H1 (cell line): ENCODE data around the gene ANP32A. TPM values are rescaled to one million over a fixed set of nuclear protein-coding genes. Genes with fewer than 3 reads are reported as not detected.
A peak's percentile ranks its signal among the peaks of the same experiment; 100 is the strongest.

ENCODE experiments used
- CTCF ChIA-PET: fragments of 300-600 bp; sonication (Branson Sonifier 250); formaldehyde crosslinking; loops from one replicate; lab custom pipeline; 2021; ENCODE audit not compliant: partially characterized antibody; lab: Charles Lee
- POLR2A ChIA-PET: fragments of 300-600 bp; sonication (Branson Sonifier 250); formaldehyde crosslinking; loops from one replicate; lab custom pipeline; 2021; ENCODE audit warnings: inconsistent platforms; ENCODE audit not compliant: partially characterized antibody; lab: Charles Lee
- DNase-seq, 2 experiments: peaks; one replicate each; pipeline versions ENCODE4 v3.0.0 to v3.0.0-alpha.2; 2010 to 2022; ENCODE audit warnings: low spot score in 2 of 2, low read depth in 1 of 2, mixed read lengths in 1 of 2
- FAIRE-seq: peaks from 2 replicates; lab custom pipeline; 2011; peaks lifted over from hg19 to GRCh38; lab: Jason Lieb, UNC
- H2AFZ ChIP-seq: 2 replicates; pipeline ENCODE4 v1.8.1; 2012; ENCODE audit warnings: low read length, inconsistent platforms
- H2AK5ac ChIP-seq: 2 replicates; pipeline ENCODE4 v1.6.1; 2013; ENCODE audit warnings: low read depth, low read length
- H2BK120ac ChIP-seq: replicated peaks from 2 replicates; pipeline ENCODE3; 2013; ENCODE audit warnings: low read depth, low read length, inconsistent platforms
- H2BK12ac ChIP-seq: 2 replicates; pipeline ENCODE4 v1.6.1; 2013; ENCODE audit warnings: low read depth, low read length
- H2BK15ac ChIP-seq: 2 replicates; pipeline ENCODE4 v1.6.1; 2013; ENCODE audit warnings: low read length
- H2BK20ac ChIP-seq: 2 replicates; pipeline ENCODE4 v1.6.1; 2013; ENCODE audit warnings: low read length
- H2BK5ac ChIP-seq: 2 replicates; pipeline ENCODE4 v1.6.1; 2013; ENCODE audit warnings: low read depth, low read length
- H3K14ac ChIP-seq: 2 replicates; pipeline ENCODE4 v1.6.1; 2013; ENCODE audit warnings: inconsistent platforms; ENCODE audit not compliant: insufficient read length
- H3K18ac ChIP-seq: 2 replicates; pipeline ENCODE4 v1.6.1; 2013; ENCODE audit warnings: low read length; ENCODE audit errors: extremely low read depth
- H3K23ac ChIP-seq: 2 replicates; pipeline ENCODE4 v1.6.1; 2013; ENCODE audit warnings: inconsistent platforms; ENCODE audit not compliant: insufficient read length
- H3K23me2 ChIP-seq: 2 replicates; pipeline ENCODE4 v1.6.1; 2013; ENCODE audit warnings: low read depth, low read length
- H3K27ac ChIP-seq: 2 replicates; pipeline ENCODE4 v1.6.1; 2011; ENCODE audit warnings: low read depth, low read length, inconsistent platforms
- H3K27me3 ChIP-seq, 4 experiments: replicated peaks in 1 of 4; 1 replicate in 1 of 4; 2 replicates in 3 of 4; pipeline versions ENCODE4 v1.6.1 to v1.8.1; 2011 to 2013; ENCODE audit warnings: low read length in 3 of 4, mild to moderate bottlenecking in 3 of 4, inconsistent platforms in 2 of 4, mixed read lengths in 2 of 4, moderate library complexity in 1 of 4; ENCODE audit not compliant: control insufficient read depth in 3 of 4, insufficient read depth in 3 of 4; ENCODE audit errors: extremely low read depth in 1 of 4
- H3K36me3 ChIP-seq, 4 experiments: 2 replicates each; pipeline versions ENCODE4 v1.6.1 to v1.8.1; 2011 to 2013; ENCODE audit warnings: mild to moderate bottlenecking in 4 of 4, low read length in 3 of 4, moderate library complexity in 2 of 4, control low read depth in 1 of 4, inconsistent platforms in 1 of 4; ENCODE audit not compliant: insufficient read depth in 4 of 4, control insufficient read depth in 2 of 4
- H3K4ac ChIP-seq: replicated peaks from 2 replicates; pipeline ENCODE3; 2013; ENCODE audit warnings: low read length, low read depth, mixed read lengths, inconsistent platforms; ENCODE audit not compliant: insufficient read length
- H3K4me1 ChIP-seq, 4 experiments: replicated peaks in 1 of 4; 1 replicate in 1 of 4; 2 replicates in 3 of 4; pipeline versions ENCODE4 v1.6.1 to v1.8.1; 2011 to 2013; ENCODE audit warnings: low read length in 3 of 4, inconsistent platforms in 2 of 4, mixed read lengths in 1 of 4; ENCODE audit not compliant: insufficient read depth in 4 of 4, control insufficient read depth in 3 of 4
- H3K4me2 ChIP-seq, 2 experiments: 2 replicates each; pipeline versions ENCODE4 v1.6.1 to v1.8.1; 2011 to 2013; ENCODE audit warnings: low read depth in 2 of 2, low read length in 2 of 2, control low read depth in 1 of 2, inconsistent platforms in 1 of 2, mild to moderate bottlenecking in 1 of 2; ENCODE audit not compliant: insufficient read depth in 1 of 2
- H3K4me3 ChIP-seq, 4 experiments: fragments of 200-600, 300-600 bp in 1 of 4; sonication (generic), shearing (Covaris generic), sonication (Bioruptor Twin) in 1 of 4; 2 replicates each; pipeline versions ENCODE4 v1.5.1 to v1.8.1; 2011 to 2016; ENCODE audit warnings: low read length in 4 of 4, low read depth in 3 of 4, control low read depth in 2 of 4, inconsistent platforms in 2 of 4, mild to moderate bottlenecking in 2 of 4, mixed read lengths in 1 of 4, moderate library complexity in 1 of 4; ENCODE audit not compliant: insufficient read depth in 2 of 4; ENCODE audit errors: extremely low read depth in 1 of 4
- H3K56ac ChIP-seq: replicated peaks from 2 replicates; pipeline ENCODE3; 2013; ENCODE audit warnings: low read depth, mild to moderate bottlenecking, mixed read lengths, low read length, inconsistent platforms; ENCODE audit not compliant: insufficient read length
- H3K79me1 ChIP-seq: 2 replicates; pipeline ENCODE4 v1.6.1; 2013; ENCODE audit warnings: low read depth, low read length, control low read depth
- H3K79me2 ChIP-seq, 2 experiments: 2 replicates each; pipeline versions ENCODE4 v1.6.1 to v1.8.1; 2012 to 2013; ENCODE audit warnings: low read length in 2 of 2, mild to moderate bottlenecking in 2 of 2, inconsistent platforms in 1 of 2; ENCODE audit not compliant: insufficient read depth in 2 of 2, control insufficient read depth in 1 of 2
- H3K9ac ChIP-seq, 4 experiments: replicated peaks in 1 of 4; 1 replicate in 1 of 4; 2 replicates in 3 of 4; pipeline versions ENCODE4 v1.6.1 to v1.8.1; 2011 to 2013; ENCODE audit warnings: low read depth in 3 of 4, low read length in 3 of 4, control low read depth in 2 of 4, mild to moderate bottlenecking in 2 of 4, moderate library complexity in 2 of 4, inconsistent platforms in 1 of 4; ENCODE audit errors: extremely low read depth in 1 of 4
- H3K9me3 ChIP-seq, 2 experiments: 2 replicates each; pipeline versions ENCODE4 v1.6.1 to v1.8.1; 2012 to 2013; ENCODE audit warnings: mild to moderate bottlenecking in 2 of 2, moderate library complexity in 2 of 2, control low read depth in 1 of 2, inconsistent platforms in 1 of 2, low read depth in 1 of 2, low read length in 1 of 2, mixed read lengths in 1 of 2; ENCODE audit not compliant: insufficient read depth in 2 of 2
- H4K20me1 ChIP-seq, 2 experiments: replicated peaks in 1 of 2; 2 replicates each; pipeline versions ENCODE3 to v1.8.1; 2011 to 2013; ENCODE audit warnings: inconsistent platforms in 2 of 2, low read length in 2 of 2, mild to moderate bottlenecking in 1 of 2; ENCODE audit not compliant: insufficient read depth in 2 of 2, control insufficient read depth in 1 of 2
- H4K5ac ChIP-seq: 2 replicates; pipeline ENCODE4 v1.6.1; 2013; ENCODE audit warnings: low read length, low read depth, mixed read lengths, inconsistent platforms; ENCODE audit not compliant: insufficient read length
- H4K8ac ChIP-seq: 2 replicates; pipeline ENCODE4 v1.8.0; 2013; ENCODE audit warnings: mild to moderate bottlenecking, moderate library complexity, low read length, inconsistent platforms; ENCODE audit not compliant: insufficient read depth; ENCODE audit errors: extremely low read depth
- H4K91ac ChIP-seq: replicated peaks from 2 replicates; pipeline ENCODE3; 2013; ENCODE audit warnings: low read length, mixed read lengths, inconsistent platforms; ENCODE audit not compliant: insufficient read length
- SIX5 ChIP-seq: IDR thresholded peaks from 2 replicates; pipeline ENCODE4 v1.6.1; 2011; ENCODE audit warnings: mild to moderate bottlenecking, low read depth, low read length
- TEAD4 ChIP-seq: IDR thresholded peaks from 2 replicates; pipeline ENCODE4 v1.6.1; 2012; ENCODE audit warnings: low read depth, low read length, inconsistent platforms, mixed read lengths
- WGBS, 2 experiments: shearing (Covaris generic) in 1 of 2; methylation state at CpG; one replicate each; pipeline versions ENCODE4 v1.1.6 to v1.1.7; 2013 to 2015; ENCODE audit warnings: low lambda C conversion rate in 2 of 2, mixed read lengths in 2 of 2, inconsistent platforms in 1 of 2, low coverage in 1 of 2, missing lambda C conversion rate in 1 of 2; ENCODE audit not compliant: insufficient replicate concordance in 2 of 2, insufficient coverage in 1 of 2, insufficient read length in 1 of 2; ENCODE audit errors: extremely low coverage in 1 of 2, missing lambda C conversion rate in 1 of 2; 5-methylcytosine and 5-hydroxymethylcytosine counted together
- polyA plus RNA-seq, 7 experiments: library from polyadenylated mRNA; depleted of rRNA in 3 of 7; stranded (reverse) in 5 of 7; unstranded in 2 of 7; fragments of >200 nt in 5 of 7; fragments of 200-250 nt in 2 of 7; gene quantifications; 1 replicate in 5 of 7; 2 replicates in 1 of 7; 4 replicates in 1 of 7; pipeline versions ENCODE4 v1.2.1 to v1.2.3, GENCODE V29; 2011 to 2013; ENCODE audit warnings: missing spikeins in 2 of 7, mixed read lengths in 2 of 7
- total RNA-seq: library from RNA; stranded (reverse); fragmentation: NEBNext Ultra II Directional; extraction: Animal tissue kit (Norgen Biotek cat#: 25700); gene quantifications from 2 replicates; pipeline ENCODE4 v1.2.1, GENCODE V29; 2021

The ANP32A gene
- total and polyA plus RNA-seq, 2 of the 8 experiments (the other 6 are each of a cell fraction or from before 2014, with no cell fraction given) = 70.8 to 295 TPM

- peaks cover 47 to 64% of the 10 kb centered on the region in 2 experiments for H4K20me1 ChIP-seq
- no peaks in the 10 kb centered on the region for H3K9me3 ChIP-seq
- H3K9ac ChIP-seq = no peak overlapping the region
- H4K8ac ChIP-seq = no peak overlapping the region
- DNase-seq (no peak), FAIRE-seq (no peak)
- H2AK5ac ChIP-seq = no peak overlapping the region
- no peak overlapping the region for H4K5ac ChIP-seq
- TF ChIP-seq SIX5 (no peak), TEAD4 (peak; percentile 48; the same call in 1 of the 2 replicates)
- H3K79me1 ChIP-seq = peaks cover 28% of the 10 kb centered on the region
- no peak overlapping the region for H3K4ac ChIP-seq
- no peak overlapping the region for H2BK5ac ChIP-seq
- no peak overlapping the region for H3K18ac ChIP-seq
- no peak overlapping the region for H2BK20ac ChIP-seq
- H3K4me1 ChIP-seq = peaks cover 36 to 67% (median 47%) of the 10 kb centered on the region in 4 experiments
- no peak overlapping the region for H2BK15ac ChIP-seq
- H2BK120ac ChIP-seq = no peak overlapping the region
- no peak overlapping the region for H3K23ac ChIP-seq
- H3K36me3 ChIP-seq = no peaks in the 10 kb centered on the region; a peak in 1 of 8 replicates
- no peak overlapping the region for H2AFZ ChIP-seq
- H2BK12ac ChIP-seq = no peak overlapping the region; the same call in 1 of the 2 replicates
- peaks cover 3% of the 10 kb centered on the region; the same call in 1 of the 2 replicates for H3K23me2 ChIP-seq
- no peak overlapping the region for H3K4me2 ChIP-seq
- H3K4me3 ChIP-seq = no peak overlapping the region
- no peak overlapping the region for H3K14ac ChIP-seq
- WGBS, 2 experiments = 76% methylated on average over 14 of the region's 14 CpGs; no CpG with 5 or more reads in 1 of the 2 experiments
- peaks cover 11 to 96% of the 10 kb centered on the region in 2 experiments; a peak in 3 of 4 replicates for H3K79me2 ChIP-seq
- POLR2A ChIA-PET = interaction anchor here (0.9 to 4.0 kb wide), 3 partner anchors 11 to 24 kb away, joined by 3 to 54 read pairs (median 4); no protein-coding TSS in a partner anchor
- H4K91ac ChIP-seq = no peak overlapping the region
- H3K56ac ChIP-seq = no peak overlapping the region
- CTCF ChIA-PET = interaction anchor here (0.6 to 3.9 kb wide), 6 partner anchors 9 to 132 kb away, joined by 3 to 21 read pairs (median 4); no protein-coding TSS in a partner anchor
- no peaks in the 10 kb centered on the region for H3K27me3 ChIP-seq
- H3K27ac ChIP-seq = 0 out of 2 replicates have a peak overlapping the region, but pooled peaks have one; percentile 20
These were observed 27.6 kb downstream of the ANP32A start for GRCh38 chr15:68792901-68793766.
